ENCODE data around the gene PLOD2. TPM values are rescaled to one million over a fixed set of nuclear protein-coding genes. Genes with fewer than 3 reads are reported as not detected.

PLOD2 gene
- total and polyA plus RNA-seq, 9 of the 15 experiments (the other 6 are each of a cell fraction or from before 2014, with no cell fraction given), result 0.18 to 1.5 (median 0.58) TPM

DNA sequence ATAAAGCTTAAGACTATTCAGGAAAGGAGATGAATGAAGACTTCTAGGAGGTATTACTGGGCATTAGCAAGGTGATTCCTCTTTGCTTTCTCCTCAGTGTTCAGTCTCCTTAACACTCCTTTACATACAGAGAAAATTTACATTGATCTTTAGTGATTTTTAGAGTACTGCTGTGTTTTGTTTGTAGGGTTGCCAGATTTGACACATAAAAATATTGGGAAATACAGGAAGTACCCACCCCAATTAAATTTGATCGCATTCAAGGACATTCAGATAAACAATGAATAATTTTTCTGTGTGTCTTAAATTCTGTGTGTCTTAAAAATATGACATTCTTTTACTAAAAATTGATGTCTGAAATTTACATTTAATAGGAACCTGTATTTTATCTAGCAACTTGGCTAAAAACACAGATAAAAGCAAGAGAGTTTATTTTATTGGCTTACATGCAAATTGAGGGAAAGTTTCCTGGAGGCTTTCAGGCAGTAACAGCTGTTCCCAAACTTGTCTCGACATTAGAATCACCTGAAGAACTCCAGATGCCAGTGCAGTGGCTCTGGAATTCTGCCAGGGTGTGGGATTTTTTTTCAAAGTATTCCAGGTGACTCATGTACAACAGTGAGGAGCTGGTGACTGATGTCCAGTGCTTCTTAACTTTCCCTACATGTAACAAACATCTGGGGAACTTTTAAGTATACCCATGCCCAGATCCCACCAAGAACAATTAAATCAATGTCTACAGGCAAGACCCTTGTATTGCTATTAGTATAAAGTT, 23.4 kb upstream of the PLOD2 start:
- H3K27ac ChIP-seq (ENCODE audit: extremely low read depth, low read depth, low read length), result no peak overlapping the region
- ChIA-PET POLR2A (no interaction called here), CTCF (ENCODE audit: low intra/inter-chr PET ratio) (no interaction called here)
- in situ Hi-C loops (cut with MboI), result no loop called here
- intact Hi-C loops (cut with micrococcal nuclease), result loop anchor here (5.0 kb wide), 1 partner anchor 117 kb away; no protein-coding TSS in a partner anchor
- FAIRE-seq (no peak), DNase-seq (ENCODE audit: extremely low read depth in 1 of 4, low spot score in 3 of 4) (no peak), ATAC-seq (no peak)
- H3K9ac ChIP-seq (ENCODE audit: insufficient read depth in 1 of 2, low read depth in 2 of 2, low read length in 2 of 2), result no peak overlapping the region
- 3% methylated on average over 2 of the region's 2 CpGs for whole genome bisulfite sequencing (ENCODE audit: insufficient coverage, low coverage, missing lambda C conversion rate)
- BruUV-seq (replicated peaks), result no TSS peak
- no peak overlapping the region for H3K4me3 ChIP-seq
- TF ChIP-seq ZNF589 (CRISPR knock-in tag; IDR thresholded peaks at IDR 0.05; ENCODE audit: low read depth) (no peak), ETS2 (tag; IDR thresholded peaks at IDR 0.05; ENCODE audit: borderline replicate concordance, poor library complexity, severe bottlenecking) (no peak), LEF1 (IDR thresholded peaks at IDR 0.05) (no peak), FOXA1 (IDR thresholded peaks at IDR 0.05; ENCODE audit: borderline replicate concordance) (no peak), RFX1 (IDR thresholded peaks at IDR 0.05) (no peak), MTA2 (IDR thresholded peaks at IDR 0.05; ENCODE audit: low read depth) (no peak), RHOXF2B (CRISPR knock-in tag; conservative IDR thresholded peaks at IDR 0.05) (no peak), TCF3 (CRISPR knock-in tag; IDR thresholded peaks at IDR 0.05) (no peak)
- H3K9me3 ChIP-seq (replicated peaks; ENCODE audit: control insufficient read depth, insufficient read depth, low read depth, low read length), result no peaks in the 10 kb centered on the region
- no peaks in the 10 kb centered on the region for H4K20me1 ChIP-seq (replicated peaks; ENCODE audit: control insufficient read depth, insufficient read depth, low read length)
- no peaks in the 10 kb centered on the region for H3K9me1 ChIP-seq (ENCODE audit: control insufficient read depth, insufficient read depth, low read length)
- H3K36me3 ChIP-seq (ENCODE audit: control insufficient read depth, insufficient read depth, low read length), result no peaks in the 10 kb centered on the region
- no peaks in the 10 kb centered on the region for H3K4me1 ChIP-seq (replicated peaks in 1 of 2; ENCODE audit: control insufficient read depth in 2 of 2, insufficient read depth in 2 of 2, low read length in 2 of 2)
- no peak overlapping the region for H3K4me2 ChIP-seq (ENCODE audit: insufficient read depth, low read length)
- no peaks in the 10 kb centered on the region for H3K27me3 ChIP-seq (ENCODE audit: control insufficient read depth in 2 of 2, insufficient read depth in 2 of 2, low read length in 2 of 2)
- no peak overlapping the region for H2AFZ ChIP-seq (ENCODE audit: low read depth, low read length)
- no peaks in the 10 kb centered on the region for H3K79me2 ChIP-seq (ENCODE audit: control insufficient read depth, insufficient read depth, low read length)
